Ectodermal cell (in vitro differentiated cells): ENCODE data around the gene MTM1.

Source experiments
- H3K27ac ChIP-seq: 2 replicates; pipeline ENCODE4 v1.7.0; 2013; ENCODE audit warnings: mild to moderate bottlenecking, low read depth, low read length; ENCODE audit not compliant: insufficient read depth, poor library complexity, severe bottlenecking
- H3K27me3 ChIP-seq: 2 replicates; pipeline ENCODE4 v1.7.0; 2013; ENCODE audit warnings: mild to moderate bottlenecking, low read length; ENCODE audit not compliant: insufficient read depth, control insufficient read depth, poor library complexity, severe bottlenecking
- H3K36me3 ChIP-seq: one replicate; pipeline ENCODE4 v1.7.0; 2013; ENCODE audit warnings: low read length; ENCODE audit not compliant: control insufficient read depth, insufficient read depth
- H3K4me1 ChIP-seq: one replicate; pipeline ENCODE4 v1.7.0; 2013; ENCODE audit warnings: low read length; ENCODE audit not compliant: control insufficient read depth, insufficient read depth
- H3K4me3 ChIP-seq: 2 replicates; pipeline ENCODE4 v1.7.0; 2013; ENCODE audit warnings: low read depth, low read length, control low read depth; ENCODE audit not compliant: insufficient read depth
- H3K9me3 ChIP-seq: 2 replicates; pipeline ENCODE4 v1.7.0; 2013; ENCODE audit warnings: mild to moderate bottlenecking, low read length, moderate library complexity; ENCODE audit not compliant: control insufficient read depth
- WGBS, 2 experiments: methylation state at CpG; one replicate each; pipeline ENCODE4 v1.1.7; 2013; ENCODE audit warnings: missing lambda C conversion rate in 2 of 2; 5-methylcytosine and 5-hydroxymethylcytosine counted together

The MTM1 gene

GRCh38 chrX:150594584-150594983 lies 26.2 kb downstream of the MTM1 start:
- H3K36me3 ChIP-seq = peaks cover 6% of the 10 kb centered on the region
- no peaks in the 10 kb centered on the region for H3K4me1 ChIP-seq
- no peak overlapping the region for H3K27ac ChIP-seq
- WGBS, 2 experiments = no CpG with 5 or more reads among the region's 1 CpG
- no peak overlapping the region for H3K4me3 ChIP-seq
- H3K27me3 ChIP-seq = no peaks in the 10 kb centered on the region
- H3K9me3 ChIP-seq = no peaks in the 10 kb centered on the region

- H3K27ac ChIP-seq = no peak overlapping the region
- H3K4me3 ChIP-seq = no peak overlapping the region
- no peaks in the 10 kb centered on the region for H3K9me3 ChIP-seq
- no peaks in the 10 kb centered on the region for H3K27me3 ChIP-seq
- WGBS, 2 experiments = 80% methylated on average over 1 of the region's 1 CpG; no CpG with 5 or more reads in 1 of the 2 experiments
- H3K36me3 ChIP-seq = peaks cover 6% of the 10 kb centered on the region
- no peaks in the 10 kb centered on the region for H3K4me1 ChIP-seq
Measured at GRCh38 chrX:150599226-150599625, 30.8 kb downstream of the MTM1 start.

GRCh38 chrX:150602296-150602695 lies 33.9 kb downstream of the MTM1 start:
- no peak overlapping the region for H3K4me3 ChIP-seq
- no peaks in the 10 kb centered on the region for H3K27me3 ChIP-seq
- no peak overlapping the region for H3K27ac ChIP-seq
- H3K36me3 ChIP-seq = peaks cover 1% of the 10 kb centered on the region
- H3K4me1 ChIP-seq = no peaks in the 10 kb centered on the region
- H3K9me3 ChIP-seq = no peaks in the 10 kb centered on the region

GRCh38 chrX:150602743-150603142 lies 34.3 kb downstream of the MTM1 start:
- WGBS, 2 experiments = 90 to 92% methylated on average over 2 to 3 of the region's 3 CpGs
- Histone ChIP-seq H3K4me1 (no peaks in the 10 kb centered on the region), H3K27ac (no peak overlapping the region), H3K36me3 (no peaks in the 10 kb centered on the region), H3K27me3 (no peaks in the 10 kb centered on the region), H3K4me3 (no peak overlapping the region), H3K9me3 (no peaks in the 10 kb centered on the region)

GRCh38 chrX:150605603-150606002 lies 37.2 kb downstream of the MTM1 start:
- Histone ChIP-seq H3K27me3 (no peaks in the 10 kb centered on the region), H3K27ac (no peak overlapping the region), H3K4me3 (no peak overlapping the region), H3K9me3 (no peaks in the 10 kb centered on the region), H3K36me3 (no peaks in the 10 kb centered on the region), H3K4me1 (no peaks in the 10 kb centered on the region)
- 85 to 96% methylated on average over 2 of the region's 2 CpGs for WGBS, 2 experiments

GRCh38 chrX:150607201-150607600 lies 38.8 kb downstream of the MTM1 start:
- no peak overlapping the region for H3K4me3 ChIP-seq
- WGBS, 2 experiments = 93 to 94% methylated on average over 5 of the region's 5 CpGs
- H3K4me1 ChIP-seq = no peaks in the 10 kb centered on the region
- no peaks in the 10 kb centered on the region for H3K9me3 ChIP-seq
- no peaks in the 10 kb centered on the region for H3K27me3 ChIP-seq
- H3K27ac ChIP-seq = no peak overlapping the region
- H3K36me3 ChIP-seq = no peaks in the 10 kb centered on the region

- no peak overlapping the region for H3K27ac ChIP-seq
- H3K4me1 ChIP-seq = no peaks in the 10 kb centered on the region
- H3K9me3 ChIP-seq = no peaks in the 10 kb centered on the region
- H3K36me3 ChIP-seq = no peaks in the 10 kb centered on the region
- H3K4me3 ChIP-seq = no peak overlapping the region
- no peaks in the 10 kb centered on the region for H3K27me3 ChIP-seq
Measured at GRCh38 chrX:150610043-150610442, 41.6 kb downstream of the MTM1 start.

GRCh38 chrX:150610446-150610845 lies 42.0 kb downstream of the MTM1 start:
- no peaks in the 10 kb centered on the region for H3K9me3 ChIP-seq
- H3K27ac ChIP-seq = no peak overlapping the region
- H3K4me3 ChIP-seq = no peak overlapping the region
- 96 to 100% methylated on average over 1 to 2 of the region's 2 CpGs for WGBS, 2 experiments
- no peaks in the 10 kb centered on the region for H3K4me1 ChIP-seq
- no peaks in the 10 kb centered on the region for H3K27me3 ChIP-seq
- no peaks in the 10 kb centered on the region for H3K36me3 ChIP-seq

- Histone ChIP-seq H3K4me3 (no peak overlapping the region), H3K27ac (no peak overlapping the region), H3K36me3 (no peaks in the 10 kb centered on the region), H3K9me3 (no peaks in the 10 kb centered on the region), H3K27me3 (no peaks in the 10 kb centered on the region), H3K4me1 (no peaks in the 10 kb centered on the region)
- WGBS, 2 experiments = 90 to 92% methylated on average over 2 to 3 of the region's 4 CpGs
Measured at GRCh38 chrX:150615356-150615755, 46.9 kb downstream of the MTM1 start.

GRCh38 chrX:150616179-150616862 lies 47.9 kb downstream of the MTM1 start:
- Histone ChIP-seq H3K36me3 (no peaks in the 10 kb centered on the region), H3K4me3 (no peak overlapping the region), H3K27me3 (no peaks in the 10 kb centered on the region), H3K4me1 (no peaks in the 10 kb centered on the region), H3K9me3 (no peaks in the 10 kb centered on the region), H3K27ac (no peak overlapping the region)
- 95 to 96% methylated on average over 5 of the region's 7 CpGs for WGBS, 2 experiments

GRCh38 chrX:150616863-150617198 lies 48.4 kb downstream of the MTM1 start:
- no peak overlapping the region for H3K4me3 ChIP-seq
- no peaks in the 10 kb centered on the region for H3K36me3 ChIP-seq
- H3K27ac ChIP-seq = no peak overlapping the region
- WGBS, 2 experiments = 89 to 95% methylated on average over 1 to 2 of the region's 2 CpGs
- H3K27me3 ChIP-seq = no peaks in the 10 kb centered on the region
- no peaks in the 10 kb centered on the region for H3K9me3 ChIP-seq
- no peaks in the 10 kb centered on the region for H3K4me1 ChIP-seq
